Measurements from ENCODE around the gene USP15.

USP15 gene

DNA sequence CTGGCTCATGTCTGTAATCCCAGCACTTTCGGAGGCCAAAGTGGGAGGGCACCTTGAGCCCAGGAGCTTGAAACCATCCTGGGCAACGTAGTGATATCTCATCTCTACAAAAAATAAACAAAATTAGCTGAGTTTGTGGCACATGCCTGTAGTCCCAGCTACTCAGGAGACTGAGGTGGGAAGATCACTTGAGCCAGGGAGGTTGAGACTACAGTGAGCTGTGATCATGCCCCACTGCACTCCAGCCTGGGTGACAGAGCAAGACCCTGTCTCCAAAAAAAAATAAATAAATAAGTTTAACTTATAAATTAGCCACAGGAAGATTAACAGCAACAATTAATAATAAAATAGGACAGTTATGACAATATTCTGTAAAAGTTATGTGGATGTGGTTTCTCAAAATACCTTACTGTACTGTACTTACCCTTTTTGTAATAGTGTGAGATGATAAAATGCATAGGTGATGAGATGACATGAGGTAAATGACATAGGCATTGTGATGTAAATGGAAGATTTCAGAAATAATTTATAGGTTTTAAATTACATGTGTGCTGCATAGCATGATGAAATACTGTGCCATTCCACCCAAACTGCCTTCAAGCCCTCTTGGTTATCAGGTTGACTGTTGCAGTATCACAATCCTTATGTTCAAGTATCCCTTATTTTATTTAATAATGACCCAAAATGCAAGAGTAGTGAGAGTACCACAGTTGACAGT lies 22.0 kb downstream of the USP15 start:
- DNase-seq (ENCODE audit: low read depth, low spot score) = no peak

DNA sequence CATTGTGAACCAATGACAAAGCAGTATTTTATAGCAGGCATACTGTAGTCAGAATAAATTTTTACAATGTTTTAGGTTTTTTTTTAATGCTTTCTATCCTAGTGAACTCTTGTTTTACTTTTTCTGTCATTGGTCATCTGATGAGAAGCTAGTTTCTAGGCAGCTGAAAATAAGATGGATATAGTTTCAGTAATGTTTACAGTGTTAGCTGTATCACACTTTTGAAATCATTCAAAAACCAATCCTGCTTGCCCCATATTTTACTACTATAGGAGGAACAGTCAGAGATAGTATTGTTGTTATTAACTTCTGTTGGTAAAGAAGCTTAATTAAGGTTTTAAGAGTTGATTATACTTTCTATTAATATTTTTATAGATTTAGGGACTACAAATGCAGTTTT lies 24.5 kb downstream of the USP15 start:
- no peak for DNase-seq (ENCODE audit: low read depth, low spot score)

DNA sequence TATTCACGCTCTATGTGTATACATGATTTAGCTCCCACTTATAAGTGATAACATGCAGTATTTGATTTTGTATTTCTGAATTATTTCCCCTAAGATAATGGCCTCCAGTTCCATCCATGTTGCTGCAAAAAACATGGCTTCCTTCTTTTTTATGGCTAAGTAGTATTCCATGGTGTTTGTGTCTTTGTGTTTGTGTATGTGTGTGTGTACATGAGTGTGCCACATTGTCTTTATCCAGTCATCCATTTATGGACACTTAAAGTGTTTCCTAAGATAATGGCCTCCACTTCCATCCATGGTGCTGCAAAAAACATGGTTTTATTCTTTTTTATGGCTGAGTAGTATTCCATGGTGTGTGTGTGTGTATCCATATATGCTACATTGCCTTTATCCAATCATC lies 25.1 kb downstream of the USP15 start:
- no peak for DNase-seq (ENCODE audit: low read depth, low spot score)

DNA sequence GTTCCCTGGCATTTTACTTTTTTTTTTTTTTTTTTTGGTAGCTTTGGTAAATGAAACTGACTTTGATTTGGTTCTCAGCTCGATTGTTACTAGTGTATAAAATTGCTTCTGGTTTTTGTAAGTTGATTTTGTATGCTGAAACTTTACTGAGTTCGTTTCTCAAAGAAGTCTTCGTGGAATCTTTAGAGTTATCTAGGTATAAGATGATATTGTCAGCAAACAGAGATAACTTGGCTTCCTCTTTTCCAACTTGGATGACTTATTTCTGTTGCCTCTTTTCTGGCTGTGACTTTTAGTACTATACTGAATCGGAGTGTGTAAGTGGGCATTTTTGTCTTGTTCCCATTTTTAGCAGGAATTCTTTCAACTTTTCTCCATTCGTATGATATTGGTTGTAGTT lies 28.1 kb downstream of the USP15 start:
- no peak for DNase-seq (ENCODE audit: low read depth, low spot score)

DNA sequence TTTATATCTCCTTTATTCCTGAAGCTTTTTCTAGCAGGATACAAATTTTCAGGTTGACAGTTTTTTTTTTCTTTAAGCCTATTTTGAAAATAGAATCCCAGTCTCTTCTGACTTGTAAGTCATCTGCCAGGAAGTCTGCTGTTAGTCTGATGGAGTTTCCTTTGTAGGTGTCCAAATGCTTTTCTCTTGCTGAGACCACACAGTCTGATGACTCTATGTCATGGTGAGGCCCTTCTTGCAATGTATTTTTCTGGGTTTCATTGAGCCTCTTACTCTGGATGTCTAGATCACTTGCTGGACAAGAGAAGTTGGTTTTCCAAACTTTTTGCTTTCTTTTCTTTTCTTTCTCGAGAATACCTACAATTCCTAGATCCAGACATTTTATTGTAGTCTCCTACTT lies 30.6 kb downstream of the USP15 start:
- DNase-seq (ENCODE audit: low read depth, low spot score) = no peak

DNA sequence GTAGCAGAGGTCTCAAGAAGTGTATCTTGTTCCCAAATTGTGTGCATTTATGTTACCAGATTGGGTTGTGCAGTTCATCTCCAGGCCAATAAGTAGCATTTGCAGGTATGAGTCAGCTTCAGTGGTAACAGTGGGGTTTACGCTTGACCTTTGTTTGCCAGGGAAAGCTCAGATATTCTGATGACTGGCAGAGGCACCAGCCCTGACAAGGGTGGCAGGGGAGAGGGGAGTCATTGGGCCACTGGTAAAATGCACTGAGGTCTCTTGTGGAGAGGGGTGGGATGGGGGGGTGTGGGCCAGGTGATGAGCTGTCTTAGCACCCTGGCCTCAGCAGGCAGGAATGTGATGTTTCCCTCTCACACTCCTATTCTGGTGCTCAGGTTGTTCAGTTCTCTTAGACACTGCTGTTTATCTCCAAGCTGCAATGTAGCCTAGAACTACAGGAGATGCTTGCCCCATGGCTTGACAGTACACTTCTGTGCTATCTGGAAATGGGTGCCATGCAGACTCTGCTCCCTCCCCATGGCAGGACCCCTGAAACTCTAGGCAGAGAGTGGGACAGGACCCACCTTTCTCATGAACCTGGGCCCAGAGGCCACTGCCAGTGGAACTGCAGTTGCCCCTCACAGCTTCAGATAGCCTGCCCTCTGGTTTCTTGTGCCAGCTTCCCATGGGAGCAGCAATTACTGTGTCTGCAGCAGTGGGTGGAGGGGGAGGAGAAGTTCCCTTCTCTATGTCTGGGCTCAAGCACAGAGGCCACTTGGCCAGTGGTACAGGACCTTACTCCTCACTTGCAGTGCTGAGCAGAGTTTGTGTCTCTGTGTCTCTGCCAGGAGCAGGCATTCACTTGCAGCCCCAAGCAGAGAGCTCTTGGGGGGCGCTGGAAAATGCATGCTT lies 31.9 kb downstream of the USP15 start:
- no peak for DNase-seq (ENCODE audit: low read depth, low spot score)

DNA sequence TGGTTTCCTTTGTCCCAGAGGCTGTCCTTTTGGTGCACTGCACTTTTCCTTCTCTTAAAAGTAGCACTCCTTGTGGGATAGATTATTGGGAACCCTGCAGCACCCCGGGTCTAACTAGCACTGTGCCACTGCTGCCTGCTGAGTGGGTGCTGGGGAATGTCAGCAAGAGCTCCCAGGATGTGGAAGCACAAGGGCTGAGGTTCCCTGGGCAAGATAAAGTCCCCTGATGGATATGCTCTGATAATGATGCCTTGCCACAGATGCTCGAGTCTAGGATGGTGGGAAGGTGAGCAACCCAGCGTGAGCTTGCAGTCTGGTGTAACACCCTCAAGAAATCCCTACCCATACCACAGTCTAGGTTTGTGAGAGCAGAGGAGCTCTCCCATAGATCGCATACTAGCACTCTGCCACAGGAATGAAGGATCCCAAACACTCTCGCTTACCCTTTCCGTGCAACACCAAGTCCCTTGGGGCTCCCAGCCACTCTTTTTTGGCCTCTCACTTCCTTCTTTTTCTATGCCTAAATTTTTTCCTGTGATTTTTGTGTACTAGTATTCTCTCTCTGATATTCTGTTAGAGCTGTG lies 32.6 kb downstream of the USP15 start:
- no peak for DNase-seq (ENCODE audit: low read depth, low spot score)

DNA sequence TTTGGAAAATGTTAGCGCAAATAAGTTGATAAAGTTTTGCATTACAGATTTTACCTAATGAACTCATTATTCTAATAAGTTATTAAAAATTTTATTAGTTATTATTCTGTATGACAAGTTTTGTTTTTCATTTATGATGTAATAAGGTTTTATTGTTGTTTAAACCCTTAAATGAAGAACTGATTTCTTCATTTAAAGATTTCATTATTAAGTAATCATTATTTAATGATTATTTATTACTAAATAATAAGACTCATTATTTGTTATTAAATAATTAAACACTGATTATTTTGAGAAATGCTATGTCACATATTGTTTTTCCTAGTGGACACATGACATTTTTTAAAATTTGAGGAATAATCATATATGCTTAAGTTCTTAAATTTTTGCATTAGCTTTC lies 34.2 kb downstream of the USP15 start:
- no peak for DNase-seq (ENCODE audit: low read depth, low spot score)

DNA sequence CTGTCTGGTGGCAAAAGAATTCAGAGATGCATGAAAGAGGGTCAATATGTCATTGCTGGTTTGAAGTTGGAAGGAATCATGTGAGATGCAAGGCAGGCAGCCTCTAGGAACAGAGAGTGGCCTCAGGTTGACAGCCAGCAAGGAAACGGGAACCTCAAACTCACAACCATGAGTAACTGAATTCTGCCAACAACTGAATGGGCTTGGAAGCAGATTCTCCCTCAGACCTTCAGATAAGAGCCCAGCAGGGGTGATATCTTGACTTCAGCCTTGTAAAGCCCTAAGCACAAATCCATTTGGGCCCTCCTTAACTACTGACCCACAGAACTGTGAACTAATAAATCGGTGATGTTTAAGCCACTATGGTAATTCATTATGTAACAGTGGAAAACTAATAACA lies 35.8 kb downstream of the USP15 start:
- DNase-seq (ENCODE audit: low read depth, low spot score) = no peak

DNA sequence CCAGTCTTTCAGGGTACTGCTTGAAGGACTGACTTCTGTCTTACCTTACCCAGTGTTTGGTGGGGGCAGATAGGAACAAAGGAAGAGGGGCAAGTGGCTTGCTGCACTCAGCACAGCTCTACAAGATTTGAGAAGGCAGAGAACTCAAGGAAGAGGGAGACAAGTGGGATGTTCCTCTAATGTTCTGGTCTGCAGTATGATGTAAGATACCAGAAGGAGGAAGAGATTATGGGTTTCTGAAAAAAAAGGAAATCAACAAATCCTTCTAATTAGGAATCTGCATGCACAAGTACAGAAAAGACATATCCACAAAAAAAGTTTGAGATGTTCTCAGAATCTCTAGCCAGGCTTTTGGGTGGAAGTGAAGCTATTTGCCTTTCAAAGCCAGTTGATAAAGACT lies 37.1 kb downstream of the USP15 start:
- DNase-seq (ENCODE audit: low read depth, low spot score) = no peak

DNA sequence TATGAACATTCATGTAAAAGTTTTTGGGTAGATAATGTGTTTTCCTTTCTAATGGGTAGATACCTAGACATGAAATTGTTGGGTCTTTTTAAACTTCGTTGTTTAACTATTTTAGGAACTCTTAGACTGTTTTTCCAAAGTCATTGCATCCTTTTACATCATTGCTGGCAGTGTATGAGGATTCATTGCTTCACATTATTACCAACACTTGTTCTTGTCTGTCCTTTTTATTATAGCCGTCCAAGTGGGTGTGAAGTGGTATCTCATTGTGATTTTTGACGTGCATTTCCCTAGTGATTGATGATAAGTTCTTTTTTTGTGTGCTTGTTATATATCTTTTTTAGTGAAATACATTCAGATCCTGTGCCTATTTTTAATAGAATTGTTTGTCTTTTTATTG lies 39.4 kb downstream of the USP15 start:
- DNase-seq (ENCODE audit: low read depth, low spot score) = no peak

DNA sequence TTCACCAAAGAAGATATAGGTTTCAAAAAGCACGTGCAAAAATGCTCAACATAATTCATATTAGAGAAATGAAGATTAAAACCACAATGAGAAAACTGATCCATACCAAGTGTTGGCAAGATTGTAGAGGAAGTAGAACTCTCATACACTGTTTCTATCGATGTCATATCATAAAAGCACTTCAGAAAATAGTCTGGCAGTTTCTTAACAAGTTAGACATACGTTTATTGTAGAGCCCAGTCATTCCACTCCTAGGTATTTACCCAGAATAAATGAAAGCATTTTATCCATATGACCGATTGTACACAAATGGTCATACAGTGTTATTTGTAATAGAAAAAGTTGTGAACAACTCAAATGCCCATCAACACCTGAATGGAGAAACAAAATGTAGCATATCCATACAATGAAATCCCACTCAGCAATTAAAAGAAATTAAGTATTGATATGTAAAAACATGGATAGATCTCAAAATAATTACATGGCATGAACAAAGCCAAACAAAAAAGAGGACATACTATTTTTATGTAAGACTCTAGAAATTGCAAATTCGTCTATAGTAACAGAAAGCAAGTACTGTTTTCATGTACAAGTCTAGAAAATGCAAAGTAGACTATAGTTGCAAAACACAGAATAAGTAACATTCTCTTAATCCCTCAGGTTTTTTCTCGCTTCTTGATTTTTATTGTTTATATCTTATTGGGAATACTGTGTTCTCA lies 41.0 kb downstream of the USP15 start:
- no peak for DNase-seq (ENCODE audit: low read depth, low spot score)

DNA sequence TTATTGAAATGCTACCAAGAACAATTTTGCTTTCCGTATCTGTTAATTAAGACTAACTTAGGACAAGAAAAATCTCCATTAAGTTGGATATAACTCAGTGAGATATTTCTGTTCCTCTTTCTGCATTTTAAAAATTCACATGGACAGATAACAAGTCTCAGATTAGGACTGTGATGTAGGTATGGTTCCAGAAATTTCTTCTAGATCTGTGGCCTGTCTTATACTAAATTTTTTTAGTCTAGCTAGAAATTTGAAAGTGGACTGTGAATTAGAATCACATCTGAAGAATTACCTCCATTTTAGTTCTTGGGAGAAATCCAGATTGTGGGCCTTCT lies 41.6 kb downstream of the USP15 start:
- no peak for DNase-seq (ENCODE audit: low read depth, low spot score)

DNA sequence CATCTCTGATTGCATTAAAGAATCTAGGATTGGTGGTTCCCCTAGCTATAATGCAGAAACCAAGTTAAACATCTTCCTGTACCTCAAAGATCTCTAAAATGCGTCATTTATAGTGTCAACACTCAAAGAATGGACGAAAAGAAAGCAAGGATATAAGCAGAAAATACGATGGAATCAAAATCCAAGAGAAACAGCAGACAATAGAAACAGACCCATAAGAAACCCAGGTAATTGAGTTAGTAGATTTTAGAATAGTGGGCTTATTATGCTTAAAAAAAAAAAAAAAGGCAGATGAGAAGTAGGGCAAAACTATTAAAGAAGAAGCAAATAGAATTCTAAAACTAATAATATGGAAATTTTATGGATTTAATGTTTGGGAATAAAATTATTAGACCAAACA lies 44.4 kb downstream of the USP15 start:
- no peak for DNase-seq (ENCODE audit: low read depth, low spot score)

DNA sequence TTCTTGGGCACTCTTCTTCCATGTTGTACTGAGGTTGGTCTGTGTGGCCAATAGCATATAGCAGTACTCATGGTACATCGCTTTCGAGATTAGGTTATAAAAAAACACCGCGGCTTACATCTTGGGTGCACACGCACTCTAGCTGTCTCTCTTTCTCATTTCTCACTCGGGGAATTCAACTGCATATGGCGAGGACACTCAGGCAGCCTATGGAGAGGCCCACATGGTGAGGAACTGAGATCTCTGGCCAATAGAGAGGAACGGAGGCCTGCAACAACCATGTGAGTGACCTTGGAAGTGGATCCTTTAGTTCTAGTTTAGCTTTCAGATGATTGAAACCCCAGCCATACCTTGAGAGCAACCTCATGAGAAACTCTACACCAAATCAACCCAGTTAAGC lies 45.6 kb downstream of the USP15 start:
- no peak for DNase-seq (ENCODE audit: low read depth, low spot score)

DNA sequence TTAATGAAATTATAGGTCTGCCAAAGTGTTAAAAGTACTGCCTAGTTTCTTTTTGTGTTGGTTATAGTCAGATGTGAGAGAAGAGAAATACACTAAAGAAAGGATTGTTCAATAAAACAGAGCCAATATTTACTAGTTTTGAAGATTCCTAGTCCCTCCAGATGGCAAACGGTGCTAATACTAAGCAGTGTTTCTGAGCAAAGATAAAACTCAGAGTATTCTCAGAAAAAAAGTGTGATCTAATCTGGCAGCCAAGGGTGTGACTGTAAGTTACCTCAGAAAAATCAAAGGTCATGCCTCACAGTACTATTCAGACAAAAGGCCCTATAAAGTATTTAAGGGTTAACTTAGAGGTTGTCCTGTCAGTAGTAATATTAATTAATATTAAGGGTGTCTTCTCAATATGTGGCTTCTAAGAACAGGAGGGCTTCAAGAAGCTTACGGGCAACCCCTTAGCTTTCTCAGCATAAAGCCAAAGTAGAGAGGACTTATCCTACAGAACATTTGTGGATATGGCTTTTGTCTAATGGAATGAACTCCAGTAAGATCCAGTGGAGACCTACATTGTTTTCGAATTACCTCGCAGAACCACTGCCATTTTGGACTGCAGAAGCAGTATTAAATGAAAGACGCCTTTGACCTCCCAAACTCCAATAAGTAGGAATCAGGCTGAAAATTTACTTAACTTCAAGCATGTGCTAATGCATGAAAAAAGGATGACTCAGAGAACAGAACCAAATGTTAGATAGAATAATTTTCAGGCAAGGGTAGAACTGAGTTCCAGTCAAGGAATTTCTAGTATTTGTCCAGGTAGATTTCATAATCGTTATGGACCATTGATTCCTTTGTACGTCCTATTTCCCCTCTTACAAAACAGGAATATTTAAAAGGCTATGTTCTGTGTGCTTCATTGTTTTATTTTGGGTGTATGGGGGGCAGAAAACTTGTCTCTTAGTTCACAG lies 46.6 kb downstream of the USP15 start:
- no peak for DNase-seq (ENCODE audit: low read depth, low spot score)

DNA sequence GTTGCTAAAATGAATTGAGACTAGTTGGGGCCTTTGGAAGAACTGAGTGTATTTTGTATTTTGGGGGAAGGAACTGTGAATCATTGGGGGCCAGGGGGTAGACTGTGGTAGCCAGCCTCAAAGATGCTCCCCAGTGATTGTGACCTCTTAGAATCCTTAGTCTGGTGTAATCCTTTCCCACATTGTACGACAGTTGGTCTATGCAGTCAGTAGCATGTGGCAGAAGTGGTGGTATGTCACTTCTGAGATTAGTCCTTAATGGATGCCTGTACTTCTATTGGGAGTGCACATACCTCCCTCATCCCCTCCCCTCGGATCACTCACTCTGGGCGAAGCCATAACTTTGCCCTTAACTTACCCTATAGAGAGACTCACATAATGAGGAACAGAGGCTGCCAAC lies 48.0 kb downstream of the USP15 start:
- DNase-seq (ENCODE audit: low read depth, low spot score) = no peak

DNA sequence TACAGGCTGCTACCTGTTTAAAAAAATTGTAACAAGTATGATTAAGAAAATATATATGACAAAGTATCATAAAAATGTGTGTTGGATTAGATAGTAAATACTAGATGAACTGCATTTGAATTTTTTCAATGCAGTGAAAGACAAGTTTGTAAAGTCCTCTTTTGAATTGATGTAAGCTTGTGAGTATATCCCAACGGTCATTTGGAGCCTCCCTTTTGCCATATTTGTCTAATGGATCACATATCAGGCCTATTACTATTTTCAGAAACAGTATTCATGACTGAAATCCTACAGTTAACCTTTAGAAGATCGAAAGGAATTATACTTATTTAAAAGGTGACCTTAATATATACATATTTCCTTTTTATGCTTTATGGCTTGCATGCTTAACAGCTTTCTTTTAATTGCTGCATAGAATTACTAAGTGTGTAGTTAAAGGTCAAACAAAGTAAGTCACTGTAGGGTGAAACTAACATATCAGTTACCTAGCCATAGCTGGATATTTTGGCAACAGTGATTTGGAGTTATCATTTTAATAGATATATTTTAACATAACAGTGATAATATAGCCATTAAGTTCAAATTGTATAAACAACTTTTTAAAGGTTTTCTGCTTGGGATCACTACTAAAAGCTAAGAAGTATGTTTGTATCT lies 53.6 kb downstream of the USP15 start:
- no peak for DNase-seq (ENCODE audit: low read depth, low spot score)

DNA sequence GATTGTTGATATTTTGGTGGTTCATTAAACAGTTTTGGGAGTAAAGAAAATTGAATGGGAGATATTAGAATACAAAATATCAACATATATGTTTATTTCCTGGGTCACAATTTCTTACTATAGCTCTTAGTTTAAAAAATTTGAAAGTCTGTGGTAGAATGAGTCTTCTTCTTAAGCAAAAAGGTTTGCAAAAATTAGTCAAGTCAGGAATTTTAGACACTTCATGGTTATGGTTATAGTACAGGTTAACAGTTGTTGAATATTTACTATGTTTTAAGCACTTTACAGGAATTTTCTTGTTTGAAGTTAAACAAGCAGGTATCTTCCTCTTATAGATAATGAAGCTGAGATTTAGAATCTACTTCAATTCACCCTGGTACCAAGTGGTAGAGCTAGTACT lies 56.8 kb downstream of the USP15 start:
- DNase-seq (ENCODE audit: low read depth, low spot score) = no peak

DNA sequence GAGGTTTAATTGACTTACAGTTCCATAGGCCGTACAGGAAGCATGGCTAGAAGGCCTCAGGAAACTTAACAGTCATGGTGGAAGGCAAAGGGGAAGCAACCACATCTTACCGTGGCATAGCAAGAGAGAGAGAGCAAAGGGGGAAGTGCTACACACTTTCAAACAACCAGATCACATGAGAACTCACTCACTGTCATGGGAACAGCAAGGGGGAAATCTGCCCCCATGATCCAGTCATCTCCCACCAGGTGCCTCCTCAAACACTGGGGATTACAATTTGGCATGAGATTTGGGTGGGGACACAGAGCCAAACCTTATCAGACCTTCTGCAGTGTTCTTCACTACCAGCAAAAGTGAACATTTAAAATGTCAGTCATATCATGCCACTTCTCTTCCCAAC lies 58.9 kb downstream of the USP15 start:
- DNase-seq (ENCODE audit: low read depth, low spot score) = no peak

DNA sequence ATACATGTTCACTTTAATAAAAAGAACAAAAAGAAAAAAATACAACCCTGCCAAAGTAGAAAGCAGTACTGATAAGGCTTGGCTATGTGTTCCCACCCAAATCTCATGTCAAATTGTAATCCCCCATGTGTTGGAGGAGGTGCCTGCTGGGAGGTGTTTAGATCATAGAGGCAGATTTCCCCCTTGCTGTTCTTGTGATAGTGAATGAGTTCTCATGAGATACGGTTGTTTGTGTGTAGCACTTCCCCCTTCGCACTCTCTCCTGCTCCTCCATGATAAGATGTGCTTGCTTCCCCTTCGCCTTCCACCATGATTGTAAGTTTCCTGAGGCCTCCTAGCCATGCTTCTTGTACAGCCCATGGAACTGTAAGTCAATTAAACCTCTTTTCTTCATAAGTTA lies 59.9 kb downstream of the USP15 start:
- no peak for DNase-seq (ENCODE audit: low read depth, low spot score)

Measured in smooth muscle cell of the brain vasculature (primary cell).